Measurements from ENCODE around the gene ZNF341.

- TF ChIP-seq, protein P1, sequence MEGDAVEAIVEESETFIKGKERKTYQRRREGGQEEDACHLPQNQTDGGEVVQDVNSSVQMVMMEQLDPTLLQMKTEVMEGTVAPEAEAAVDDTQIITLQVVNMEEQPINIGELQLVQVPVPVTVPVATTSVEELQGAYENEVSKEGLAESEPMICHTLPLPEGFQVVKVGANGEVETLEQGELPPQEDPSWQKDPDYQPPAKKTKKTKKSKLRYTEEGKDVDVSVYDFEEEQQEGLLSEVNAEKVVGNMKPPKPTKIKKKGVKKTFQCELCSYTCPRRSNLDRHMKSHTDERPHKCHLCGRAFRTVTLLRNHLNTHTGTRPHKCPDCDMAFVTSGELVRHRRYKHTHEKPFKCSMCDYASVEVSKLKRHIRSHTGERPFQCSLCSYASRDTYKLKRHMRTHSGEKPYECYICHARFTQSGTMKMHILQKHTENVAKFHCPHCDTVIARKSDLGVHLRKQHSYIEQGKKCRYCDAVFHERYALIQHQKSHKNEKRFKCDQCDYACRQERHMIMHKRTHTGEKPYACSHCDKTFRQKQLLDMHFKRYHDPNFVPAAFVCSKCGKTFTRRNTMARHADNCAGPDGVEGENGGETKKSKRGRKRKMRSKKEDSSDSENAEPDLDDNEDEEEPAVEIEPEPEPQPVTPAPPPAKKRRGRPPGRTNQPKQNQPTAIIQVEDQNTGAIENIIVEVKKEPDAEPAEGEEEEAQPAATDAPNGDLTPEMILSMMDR (IDR thresholded peaks at IDR 0.05), result no peak
- TF ChIP-seq POLR2A (IDR thresholded peaks at IDR 0.05), result no peak
Measured at GRCh38 chr20:33827109-33827508, 95.3 kb downstream of the ZNF341 start.
